Retina (tissue), 1 donor: ENCODE measurements around the gene C1orf50.
"Not testable (repeated sequence)": the region's sequence is repeated elsewhere in the genome, so short reads cannot be mapped to it uniquely, and the experiment has no call there.

Source experiments
- DNase-seq: peaks from one replicate; pipeline ENCODE4 v3.0.0-alpha.2; 2016

Gene C1orf50

DNA sequence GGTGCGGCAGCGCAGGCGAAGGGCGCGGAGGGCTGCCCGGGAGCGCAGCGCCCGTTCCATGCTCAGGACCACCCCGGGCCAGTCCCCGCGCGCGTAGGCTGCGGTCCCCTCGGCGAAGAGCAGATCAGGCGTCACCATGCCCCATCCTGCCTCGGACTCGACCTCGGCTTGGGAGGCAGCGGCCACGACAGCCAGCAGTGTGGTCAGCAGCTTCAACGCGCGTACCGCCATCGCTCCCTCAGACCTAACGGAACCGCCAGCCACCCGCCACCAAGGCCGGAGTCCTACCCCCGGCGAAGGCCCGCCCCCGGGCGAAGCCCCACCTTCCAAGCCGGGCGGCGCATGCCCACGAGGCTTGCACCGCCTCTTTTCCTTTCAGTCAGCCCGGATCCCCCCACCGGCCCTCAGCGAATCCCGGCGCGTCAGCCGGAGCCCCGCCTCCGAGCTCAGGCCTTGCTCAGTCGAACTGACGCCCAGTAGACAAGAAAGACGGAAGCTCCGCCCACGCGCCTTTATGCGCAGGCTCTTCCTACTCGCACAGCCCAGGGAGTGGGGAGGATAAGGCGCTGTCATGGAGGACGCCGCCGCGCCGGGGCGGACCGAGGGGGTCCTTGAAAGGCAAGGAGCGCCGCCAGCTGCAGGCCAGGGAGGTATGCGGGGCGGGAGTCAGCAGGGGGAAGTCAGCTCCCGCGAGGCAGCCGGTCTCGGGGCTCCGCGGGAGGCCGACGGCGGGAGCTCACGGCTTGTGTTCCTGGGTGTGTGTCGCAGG, at the start of gene C1orf50, which contains the start of gene P3H1:
Gene C1orf50, plus strand, starts transcription at position 509 of the 769 bp plus-strand sequence. Its CDS starts 63 bp downstream, at position 572.
Gene P3H1, minus strand, starts transcription at position 288 of the 769 bp plus-strand sequence. Its CDS starts 57 bp downstream, at position 231.
- DNase-seq, result peak; percentile 99

DNA sequence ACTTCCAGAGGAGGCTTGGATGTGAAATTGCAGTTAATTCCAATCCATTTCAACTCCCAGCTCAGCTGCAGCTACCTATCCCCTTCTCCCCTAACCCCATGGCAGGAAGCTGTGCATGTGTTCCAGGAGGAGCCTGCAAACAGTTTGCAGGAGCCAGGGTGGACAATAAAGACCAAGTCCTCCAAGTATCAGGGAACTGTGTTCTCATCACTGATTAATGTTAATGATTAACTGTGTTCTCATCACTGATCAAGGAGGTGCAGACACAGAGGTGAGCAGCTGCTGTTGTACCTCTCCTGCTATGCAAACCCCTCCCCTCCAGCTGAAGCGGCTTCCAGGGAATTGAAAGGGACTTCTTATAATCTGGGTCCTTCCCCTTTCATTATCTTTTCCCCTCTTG, 46.2 kb upstream of the C1orf50 start:
- no peak for DNase-seq

DNA sequence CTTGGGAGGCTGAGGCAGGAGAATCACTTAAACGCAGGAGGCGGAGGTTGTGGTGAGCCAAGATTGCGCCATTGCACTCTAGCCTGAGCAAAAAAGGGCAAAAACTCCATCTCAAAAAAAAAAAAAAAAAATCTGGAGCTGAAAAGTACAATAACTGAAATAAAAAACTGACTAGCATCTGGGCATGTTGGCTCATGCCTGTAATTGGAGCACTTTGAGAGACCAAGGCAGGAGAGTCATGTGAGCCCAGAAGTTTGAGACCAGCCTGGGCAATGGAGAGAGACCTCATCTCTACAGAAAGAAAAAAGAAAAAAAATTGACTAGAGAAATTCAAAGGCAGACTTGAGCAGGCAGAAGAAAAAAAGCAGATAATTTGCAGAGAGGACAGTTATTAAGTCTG, 45.1 kb upstream of the C1orf50 start:
- DNase-seq, result no peak

DNA sequence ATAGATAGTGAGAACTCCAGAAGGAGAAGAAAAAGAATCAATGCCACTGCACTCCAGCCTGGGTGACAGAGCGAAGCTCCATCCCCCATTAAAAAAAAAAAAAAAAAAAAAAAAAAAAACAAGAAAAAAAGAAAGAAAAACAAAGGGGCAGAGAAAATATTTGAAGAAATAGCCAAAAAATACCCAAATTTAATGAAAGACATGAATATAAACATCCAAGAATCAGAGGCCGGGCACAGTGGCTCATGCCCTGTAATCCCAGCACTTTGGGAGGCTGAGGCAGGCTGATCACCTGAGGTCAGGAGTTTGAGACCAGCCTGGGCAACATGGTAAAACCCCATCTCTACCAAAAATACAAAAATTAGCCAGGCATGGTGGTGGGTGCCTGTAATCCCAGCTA, 44.6 kb upstream of the C1orf50 start:
- DNase-seq, result not testable (repeated sequence)

DNA sequence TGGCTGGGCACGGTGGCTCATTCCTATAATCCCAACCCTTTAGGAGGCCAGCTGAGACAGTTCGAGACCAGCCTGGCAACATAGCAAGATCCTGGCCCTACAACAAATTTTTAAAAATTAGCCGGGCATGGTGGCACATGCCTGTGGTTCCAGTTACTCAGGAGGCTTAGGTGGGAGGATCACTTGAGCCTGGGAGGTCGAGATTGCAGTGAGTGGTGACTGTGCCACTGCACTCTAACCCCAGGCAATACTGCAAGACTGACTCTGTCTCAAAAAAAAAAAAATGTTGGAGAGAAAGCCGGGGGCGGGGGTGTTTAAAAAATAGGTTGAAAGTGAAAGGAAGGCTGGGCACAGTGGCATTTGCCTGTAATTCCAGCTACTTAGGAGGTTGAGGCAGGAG, 43.5 kb upstream of the C1orf50 start:
- DNase-seq, result no peak

DNA sequence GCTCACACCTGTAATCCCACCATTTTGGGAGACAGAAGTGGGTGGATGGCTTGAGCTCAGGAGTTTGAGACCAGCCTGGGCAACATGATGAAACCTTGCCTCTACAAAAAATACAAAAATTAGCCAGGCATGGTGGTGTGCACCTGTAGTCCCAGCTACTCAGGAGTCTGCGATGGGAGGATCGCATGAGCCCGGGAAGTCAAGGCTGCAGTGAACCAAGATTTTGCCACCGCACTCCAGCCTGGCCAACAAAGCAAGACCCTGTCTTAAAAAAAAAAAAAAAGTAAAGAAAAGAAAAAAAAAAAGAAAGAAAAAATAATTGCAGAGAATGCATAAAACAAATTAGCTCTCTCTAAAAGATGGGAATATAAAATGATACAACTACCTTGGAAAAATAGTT, 41.2 kb upstream of the C1orf50 start:
- not testable (repeated sequence) for DNase-seq

DNA sequence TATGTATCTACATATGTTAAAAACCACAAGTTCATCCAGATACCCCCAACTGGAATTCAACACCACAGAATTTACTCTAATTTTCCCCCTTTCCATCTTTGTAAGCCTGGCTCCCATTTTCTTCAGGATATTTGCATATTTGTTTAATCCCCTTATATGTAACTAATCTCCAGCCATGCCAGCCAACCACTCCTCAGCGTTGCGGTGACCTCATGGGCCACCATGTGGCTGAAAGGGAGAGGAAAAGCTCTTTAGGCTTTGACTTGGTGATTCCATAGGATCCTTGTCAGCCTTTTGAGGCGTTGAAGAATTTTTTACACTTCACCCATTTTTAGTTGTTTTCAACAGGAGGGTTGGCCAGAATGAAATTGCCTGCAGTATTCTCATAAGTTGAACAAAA, 37.0 kb upstream of the C1orf50 start:
- DNase-seq, result no peak

DNA sequence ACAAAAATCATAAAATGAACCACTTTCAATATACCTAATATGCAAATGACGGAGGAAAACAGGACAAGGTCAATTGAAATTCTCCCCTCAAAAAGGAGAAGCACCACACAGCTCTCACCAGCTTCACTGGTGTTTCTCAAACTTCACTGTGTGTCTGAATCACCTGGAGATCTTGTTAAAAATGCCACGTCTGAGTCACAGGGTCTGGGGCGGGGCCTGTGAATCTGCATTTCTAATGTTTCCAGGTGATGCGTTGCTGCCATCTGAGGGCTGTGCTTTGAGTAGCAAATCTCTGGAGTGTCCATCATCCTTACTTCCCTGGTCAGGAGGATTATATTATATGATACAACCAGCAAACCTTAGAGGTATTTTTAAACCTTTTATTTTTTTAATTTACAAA, 36.1 kb upstream of the C1orf50 start:
- no peak for DNase-seq

DNA sequence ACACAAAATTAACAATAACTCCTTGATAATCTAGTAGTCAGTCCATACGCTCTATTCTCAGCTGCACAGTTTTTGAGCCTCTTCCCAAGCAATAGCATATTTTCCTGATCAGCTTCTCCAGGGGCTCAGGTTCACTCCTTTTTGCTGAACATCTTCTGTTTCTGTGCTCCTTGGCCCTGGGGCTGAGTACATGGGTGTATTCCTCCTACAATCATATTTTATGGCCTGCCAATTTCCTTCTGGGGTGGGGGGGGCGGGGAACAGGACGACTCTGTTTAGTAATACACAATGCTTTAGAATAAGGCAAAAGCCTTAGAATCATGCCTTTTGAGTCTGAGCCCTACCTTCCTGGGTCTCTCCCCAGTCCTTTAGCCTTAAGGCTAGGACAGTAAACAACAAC, 35.5 kb upstream of the C1orf50 start:
- DNase-seq, result no peak

DNA sequence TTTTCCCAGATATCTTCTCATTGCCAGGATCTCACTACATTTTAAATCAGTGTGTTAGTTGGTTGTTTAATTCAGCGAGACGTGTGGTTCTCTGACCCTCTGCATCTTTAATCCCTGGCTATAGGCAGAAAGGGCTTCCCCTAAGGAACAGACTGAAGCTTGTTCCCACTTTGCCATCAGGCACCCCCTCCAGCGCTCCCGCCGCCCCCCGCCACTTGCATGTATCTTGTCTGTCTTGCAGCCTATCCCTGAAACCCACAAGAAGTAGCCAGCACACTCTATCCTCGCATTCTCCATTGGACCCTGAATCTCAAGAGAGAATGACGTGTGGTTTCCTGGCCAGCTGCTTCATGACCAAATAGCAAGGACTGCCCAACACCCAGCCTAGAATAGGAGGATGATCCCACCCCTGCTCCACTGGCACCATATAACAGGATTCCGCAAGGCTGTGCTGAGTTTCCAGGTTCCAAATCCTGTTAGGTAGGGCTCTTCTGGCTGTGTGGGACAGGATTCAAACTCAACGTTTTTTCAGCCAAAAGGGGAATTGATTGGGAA, 34.8 kb upstream of the C1orf50 start:
- no peak for DNase-seq

DNA sequence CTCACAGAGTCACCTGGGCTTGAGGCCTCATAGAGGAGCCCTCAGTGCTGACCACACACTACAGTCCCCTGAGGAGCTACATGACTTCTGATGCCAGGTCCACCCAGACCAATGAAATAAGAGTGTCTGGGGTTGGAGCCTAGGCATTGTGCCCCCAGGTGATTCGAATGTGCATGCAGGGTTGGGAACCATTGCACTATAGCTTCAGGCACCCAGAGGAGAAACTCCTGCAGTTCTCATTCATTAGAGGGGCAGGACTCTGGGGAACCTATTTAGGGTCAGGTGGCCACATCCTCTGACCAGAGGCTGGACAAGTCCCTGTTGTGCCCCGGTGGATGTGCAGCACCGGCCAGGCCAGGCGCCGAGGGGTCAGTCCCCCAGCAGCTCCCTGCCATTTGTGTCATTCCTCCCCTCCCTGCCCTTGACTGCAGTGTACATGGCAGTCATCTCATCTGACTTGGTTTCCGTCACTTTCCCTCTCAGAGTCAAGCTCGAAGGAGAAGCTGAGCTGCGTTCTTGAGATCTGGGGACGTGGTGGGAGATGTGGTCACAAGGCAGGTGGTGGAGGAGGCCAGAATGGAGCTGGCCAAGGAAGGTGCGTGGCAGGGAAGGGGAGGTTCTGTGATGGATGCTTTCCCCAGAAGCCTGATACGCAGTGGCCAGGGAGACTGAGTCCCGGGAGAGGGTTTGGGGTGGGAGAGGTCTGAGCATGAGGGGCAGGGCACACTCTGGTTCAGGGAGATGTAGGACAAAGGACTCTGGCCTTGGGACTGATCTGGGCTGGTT, 33.4 kb upstream of the C1orf50 start:
- DNase-seq, result no peak

DNA sequence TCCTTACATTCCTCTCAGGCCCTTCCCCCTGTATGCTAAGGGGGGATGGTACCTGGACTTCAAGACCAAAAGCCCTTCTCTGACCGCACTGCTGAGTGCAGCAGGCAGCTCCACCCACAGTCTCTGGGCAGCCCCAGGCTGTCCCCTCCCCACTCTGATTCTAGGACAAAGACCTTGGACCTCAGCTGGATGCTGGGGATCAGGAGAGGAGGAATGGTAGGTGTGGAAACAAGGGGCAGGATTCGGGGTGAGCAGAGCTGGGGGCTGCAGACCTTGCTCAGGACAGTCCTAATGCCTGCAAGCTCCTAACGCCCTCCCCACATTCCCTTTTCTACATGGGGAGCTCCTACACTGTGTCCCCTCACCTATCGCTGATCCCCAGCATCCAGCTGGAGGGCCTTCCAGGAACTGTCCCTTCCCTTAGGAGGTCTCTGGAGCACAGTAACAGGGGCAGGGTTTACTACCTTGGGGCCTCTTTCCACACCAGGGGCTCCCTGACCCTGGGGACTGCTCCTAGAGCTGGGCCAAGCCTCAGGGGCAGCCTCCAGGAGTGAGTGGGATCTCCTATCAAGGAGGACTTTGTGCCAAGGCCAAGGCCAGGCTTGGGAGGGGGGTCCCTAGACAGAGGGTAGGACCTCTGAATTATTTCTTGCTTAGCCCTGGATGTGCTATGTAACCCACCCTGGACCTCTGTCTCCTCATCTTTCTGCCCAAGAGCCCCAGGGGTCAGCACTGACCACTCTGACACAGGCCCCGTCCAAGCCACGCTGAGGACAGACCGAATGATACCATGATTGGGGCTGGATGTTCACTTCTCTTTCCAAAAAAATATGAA, 32.6 kb upstream of the C1orf50 start:
- DNase-seq, result no peak

DNA sequence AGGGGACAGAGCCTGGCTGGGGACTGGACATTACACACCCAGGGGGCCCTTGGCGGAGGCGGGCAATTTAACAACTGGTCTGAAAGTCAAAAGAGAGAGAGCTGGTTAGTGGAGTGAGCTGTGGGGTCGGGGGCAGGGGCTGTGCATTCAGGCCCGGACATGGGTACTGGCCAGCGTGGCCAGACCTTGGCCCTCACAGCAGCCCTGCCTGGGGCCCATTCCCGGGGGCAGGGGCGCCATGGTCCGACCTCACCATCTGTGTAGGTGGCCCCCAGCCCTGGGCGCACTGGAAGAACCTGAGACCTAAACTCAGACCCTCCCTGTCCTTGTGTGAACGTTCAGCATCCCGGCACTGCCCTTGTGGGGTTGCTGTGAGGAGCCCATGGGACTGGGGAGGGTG, 32.0 kb upstream of the C1orf50 start:
- DNase-seq, result no peak

DNA sequence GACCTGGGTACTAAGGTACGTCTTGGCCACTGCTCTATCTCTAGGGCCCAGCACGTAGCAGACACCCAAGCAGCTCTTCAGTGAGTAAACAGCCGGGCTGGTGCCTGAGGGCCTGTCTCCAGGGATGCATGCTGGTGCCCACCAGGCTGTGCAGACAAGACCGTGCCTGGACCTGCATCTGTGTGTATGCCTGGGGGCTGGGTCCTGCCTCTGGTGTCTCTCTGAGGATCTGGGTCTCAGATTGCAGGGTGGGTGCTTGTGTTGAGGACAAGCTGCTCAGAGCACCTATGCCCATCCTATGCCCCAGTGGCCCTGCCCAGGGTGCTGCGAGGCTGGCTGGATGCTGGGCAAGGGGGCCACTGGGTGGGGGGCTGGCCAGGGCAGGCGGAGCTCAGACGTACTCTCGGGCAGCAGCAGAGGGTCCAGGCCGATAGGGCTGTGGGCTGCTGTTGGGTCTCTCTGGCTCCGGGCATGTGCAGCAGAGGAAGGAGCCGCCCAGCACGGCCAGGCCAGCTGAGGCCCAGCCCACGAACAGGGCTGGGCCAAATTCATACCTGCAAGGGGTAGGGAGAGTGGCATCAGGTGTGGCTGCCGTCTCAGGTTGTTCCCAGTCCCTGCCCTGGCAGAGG, 31.5 kb upstream of the C1orf50 start:
- no peak for DNase-seq

DNA sequence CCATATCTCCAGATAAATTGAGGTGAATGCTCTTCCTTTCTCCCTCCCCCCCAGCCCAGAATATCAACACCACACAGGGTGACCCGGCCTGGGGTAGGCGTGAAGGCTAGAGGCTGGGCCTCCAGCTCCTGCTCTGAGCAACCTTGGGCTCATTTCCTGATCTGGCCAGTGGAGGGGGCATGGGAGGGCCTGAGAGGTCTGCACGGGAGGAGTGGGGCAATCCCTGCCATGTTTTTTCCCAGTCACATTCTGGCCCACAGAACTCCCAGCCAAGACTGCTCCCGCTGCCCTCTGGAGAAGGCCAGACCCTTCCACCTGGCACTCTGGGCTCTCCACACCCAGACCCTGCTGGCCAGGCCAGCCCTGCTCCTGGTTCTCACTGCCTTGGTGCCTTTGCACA, 30.9 kb upstream of the C1orf50 start:
- DNase-seq, result no peak

DNA sequence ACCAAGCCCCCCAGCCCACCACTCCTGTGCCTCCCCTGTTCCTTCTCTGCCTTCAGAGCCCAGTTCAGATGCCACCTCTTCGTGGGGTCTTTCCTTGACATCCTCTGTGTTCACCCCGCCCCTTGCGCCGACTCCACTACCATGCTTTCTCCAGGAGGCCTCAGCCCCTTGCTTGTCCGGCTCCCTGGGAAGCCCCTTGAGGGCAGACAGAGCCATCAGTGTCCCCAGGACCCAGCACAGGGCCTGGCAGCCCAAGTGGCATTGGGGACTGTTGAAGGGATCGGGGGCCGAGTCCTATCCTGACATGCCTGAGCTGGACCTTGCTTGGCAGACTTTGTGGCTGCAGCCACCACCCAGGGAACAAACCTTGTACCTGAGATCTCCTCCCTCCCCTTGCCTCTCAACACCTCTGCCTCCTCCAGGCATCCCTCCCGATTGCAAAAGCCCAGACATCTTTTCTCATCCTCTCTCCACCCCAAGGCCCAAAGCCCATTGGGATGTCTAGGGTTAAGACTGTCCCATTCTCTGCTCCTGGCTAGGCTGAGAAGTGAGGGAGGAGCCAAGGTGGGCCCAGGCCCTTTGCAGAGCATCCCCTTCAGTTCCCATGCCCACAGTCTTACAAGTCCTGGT, 30.4 kb upstream of the C1orf50 start:
- DNase-seq, result no peak

DNA sequence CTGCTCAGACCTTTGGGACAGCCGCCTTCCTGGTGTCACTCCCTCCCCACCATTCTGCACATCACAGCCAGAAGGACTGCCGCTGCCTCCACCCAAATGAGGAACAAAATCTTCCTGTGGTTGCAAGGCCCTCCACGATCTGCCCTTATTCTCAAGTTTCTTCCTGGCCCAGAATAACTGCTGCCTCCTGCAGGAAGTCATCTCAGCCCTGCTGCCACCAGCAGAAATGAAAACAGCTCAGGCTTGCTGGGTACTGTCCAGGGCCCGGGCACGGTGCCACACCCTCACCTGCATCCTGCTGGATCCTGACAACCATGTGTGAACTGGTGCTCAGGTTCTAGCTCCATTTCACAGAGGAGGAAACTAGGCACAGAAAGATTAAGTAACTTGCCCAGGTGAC, 29.8 kb upstream of the C1orf50 start:
- no peak for DNase-seq

DNA sequence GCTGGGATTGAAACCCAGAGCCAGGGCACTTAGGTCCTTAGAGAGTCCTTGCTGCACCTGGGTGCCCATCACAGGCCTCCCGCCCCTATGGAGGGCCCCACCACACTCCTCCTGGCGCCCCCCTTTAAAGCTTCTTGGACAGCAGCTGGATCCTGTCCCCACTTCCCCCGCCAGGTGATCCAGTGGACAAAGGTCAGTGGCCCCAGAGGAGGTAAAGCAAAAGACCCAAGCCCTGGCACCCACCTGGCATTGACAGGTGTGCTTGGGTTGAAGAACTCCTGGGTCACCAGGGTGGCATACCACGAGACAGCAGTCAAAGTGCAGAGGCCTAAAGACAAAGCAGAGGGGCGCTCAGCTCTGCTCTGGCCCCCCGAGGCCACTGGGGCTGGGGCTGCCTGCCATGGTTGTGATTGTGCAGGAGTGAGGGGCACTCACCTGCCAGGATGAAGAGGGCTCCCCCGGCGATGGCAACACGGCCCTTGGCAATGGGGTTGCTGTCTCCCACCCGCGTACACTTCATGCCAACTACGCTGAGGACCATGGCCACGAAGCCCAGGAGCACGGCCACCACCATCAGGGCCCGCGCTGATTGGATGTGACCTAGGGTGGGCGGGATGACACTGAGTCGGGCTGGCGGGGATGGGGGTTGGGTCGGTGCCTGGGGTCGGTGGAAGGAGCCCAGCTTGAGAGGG, 28.9 kb upstream of the C1orf50 start:
- no peak for DNase-seq

DNA sequence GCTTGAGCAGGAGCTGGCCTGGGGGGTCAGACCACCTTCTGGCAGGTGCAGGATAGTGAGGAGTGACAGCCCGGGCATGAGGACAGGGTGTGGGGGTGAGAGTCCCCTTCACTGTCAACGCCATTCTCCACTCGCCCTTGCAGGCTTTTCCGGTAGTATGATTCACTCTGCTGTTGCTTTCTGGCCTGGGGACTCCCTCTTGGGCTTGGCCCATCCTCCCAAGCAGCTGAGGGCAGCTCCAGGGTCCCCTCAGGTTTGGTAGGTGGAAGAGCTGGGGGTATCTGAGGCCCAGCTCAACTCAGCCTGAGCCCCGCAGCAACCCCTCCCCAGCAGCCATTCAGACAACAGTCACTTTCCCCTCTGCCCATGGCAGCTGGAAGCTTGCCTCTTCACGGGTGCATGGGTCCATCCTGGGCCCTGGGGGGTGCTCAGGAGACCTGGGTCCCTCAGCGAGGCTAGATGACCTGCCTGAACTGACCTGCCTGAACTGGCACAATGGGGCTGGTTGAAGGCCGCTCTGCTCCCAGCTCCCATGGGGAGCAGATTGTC, 28.3 kb upstream of the C1orf50 start:
- no peak for DNase-seq

DNA sequence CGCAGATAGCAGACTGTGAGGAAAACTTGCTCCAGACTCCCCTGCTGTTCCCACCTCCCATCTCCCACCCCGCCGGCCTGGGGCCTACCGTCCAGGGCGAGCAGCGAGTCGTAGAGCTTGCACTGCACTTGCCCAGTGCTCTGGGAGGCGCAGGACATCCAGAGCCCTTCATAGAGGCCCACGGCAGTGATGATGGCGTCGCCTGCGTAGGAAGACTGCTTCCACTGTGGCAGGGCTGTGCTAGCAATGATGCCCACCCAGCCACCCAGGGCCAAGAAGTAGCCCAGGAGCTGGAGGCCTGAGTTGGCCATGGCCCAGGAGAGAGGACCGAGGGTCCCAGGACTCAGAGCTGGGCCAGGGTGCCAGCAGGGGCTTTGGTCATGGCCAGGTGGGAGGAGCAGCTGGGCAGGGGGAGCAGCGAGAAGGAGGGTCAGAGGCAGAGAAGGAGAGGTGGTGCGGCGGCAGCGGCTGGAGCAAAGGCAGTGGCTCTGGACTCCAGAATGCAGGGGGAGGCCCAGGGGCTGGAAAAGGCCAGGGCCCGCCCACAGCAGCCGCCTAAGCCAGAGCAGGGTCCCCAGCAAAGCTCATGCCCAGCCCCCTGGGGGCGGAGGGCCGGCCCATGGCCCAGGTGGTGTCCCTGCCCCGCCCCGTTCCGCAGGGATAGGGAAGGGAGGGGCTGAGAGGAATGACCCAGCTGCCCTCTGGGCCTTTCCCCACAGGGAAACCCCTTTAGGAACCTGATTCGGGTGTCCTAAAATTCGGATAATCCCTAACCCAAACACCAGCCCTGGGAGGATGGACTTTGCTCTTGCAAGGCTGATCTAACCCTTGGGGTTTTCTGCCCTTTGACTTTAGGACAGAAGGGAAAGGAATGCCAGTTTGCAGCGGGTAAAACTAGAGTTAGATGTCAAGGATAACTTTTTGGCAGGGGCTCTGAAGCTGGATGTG, 27.0 kb upstream of the C1orf50 start, which contains the start of gene CLDN19:
Gene CLDN19, minus strand, starts transcription at position 484 of the 948 bp plus-strand sequence. Its CDS starts 173 bp downstream, at position 311.
- DNase-seq, result peak; percentile 54
